ENCODE results near the gene ZNF688.

Gene ZNF688

GRCh38 chr16:30535106-30535776 lies 36.3 kb downstream of the ZNF688 start:
- no peak for TF ChIP-seq CTCF (conservative IDR thresholded peaks at IDR 0.05; ENCODE audit: low read length)
- no peak for DNase-seq (ENCODE audit: low read depth)
- peak overlapping the region; percentile 76 for H3K4me3 ChIP-seq (ENCODE audit: low read length)

GRCh38 chr16:30534368-30535105 lies 37.0 kb downstream of the ZNF688 start, which contains the start of gene ZNF747:
Gene ZNF747 (minus strand): TSS chr16:30534858. CDS start chr16:30534679, 179 bp downstream.
- peak; percentile 77 for DNase-seq (ENCODE audit: low read depth)
- H3K4me3 ChIP-seq (ENCODE audit: low read length) = peak within 1 kb of the TSS; percentile 76
- TF ChIP-seq CTCF (conservative IDR thresholded peaks at IDR 0.05; ENCODE audit: low read length) = no peak

- TF ChIP-seq CTCF (conservative IDR thresholded peaks at IDR 0.05; ENCODE audit: low read length) = no peak
- peak overlapping the region; percentile 76 for H3K4me3 ChIP-seq (ENCODE audit: low read length)
- DNase-seq (ENCODE audit: low read depth) = peak; percentile 12
Measured at GRCh38 chr16:30533748-30534367, 37.7 kb downstream of the ZNF688 start.

GRCh38 chr16:30533146-30533522 lies 38.4 kb downstream of the ZNF688 start:
- H3K4me3 ChIP-seq (ENCODE audit: low read length) = no peak overlapping the region; the same call in 1 of the 2 replicates
- no peak for DNase-seq (ENCODE audit: low read depth)
- no peak for TF ChIP-seq CTCF (conservative IDR thresholded peaks at IDR 0.05; ENCODE audit: low read length)

- no peak overlapping the region for H3K4me3 ChIP-seq (ENCODE audit: low read length)
- DNase-seq (ENCODE audit: low read depth) = no peak
- TF ChIP-seq CTCF (conservative IDR thresholded peaks at IDR 0.05; ENCODE audit: low read length) = no peak
Measured at GRCh38 chr16:30532285-30533145, 39.0 kb downstream of the ZNF688 start.

GRCh38 chr16:30530163-30531037 lies 41.1 kb downstream of the ZNF688 start:
- DNase-seq (ENCODE audit: low read depth) = no peak
- H3K4me3 ChIP-seq (ENCODE audit: low read length) = no peak overlapping the region
- no peak for TF ChIP-seq CTCF (conservative IDR thresholded peaks at IDR 0.05; ENCODE audit: low read length)
